ENCODE measurements around the gene EPHA1. TPM values are rescaled to one million over a fixed set of nuclear protein-coding genes. Genes with fewer than 3 reads are reported as not detected.

Gene EPHA1
- total and polyA plus RNA-seq, 2 of the 4 experiments (the other 2 are of a cell fraction) = 0.10 TPM; not detected in 1

GRCh38 chr7:143351060-143351459 lies 57.6 kb downstream of the EPHA1 start:
- Histone ChIP-seq H2AFZ (replicated peaks; ENCODE audit: low read length, poor library complexity) (no peak overlapping the region), H3K27me3 (ENCODE audit: control insufficient read depth, insufficient read depth, low read length) (peaks cover 40% of the 10 kb centered on the region), H3K14ac (replicated peaks; ENCODE audit: low read depth, low read length) (no peak overlapping the region), H3K79me1 (ENCODE audit: low read depth in 1 of 2, low read length in 2 of 2) (no peaks in the 10 kb centered on the region), H2BK5ac (ENCODE audit: low read depth, low read length, poor library complexity, severe bottlenecking) (no peak overlapping the region), H3K4me3 (ENCODE audit: insufficient read depth, low read depth, low read length) (no peak overlapping the region), H4K91ac (ENCODE audit: insufficient read depth, low read depth, low read length) (no peak overlapping the region), H2BK120ac (ENCODE audit: low read depth, low read length) (no peak overlapping the region), H3K9me3 (ENCODE audit: control insufficient read depth, insufficient read depth, low read length) (no peaks in the 10 kb centered on the region), H3K9me1 (ENCODE audit: insufficient read depth, low read length) (no peaks in the 10 kb centered on the region; the same call in 1 of the 2 replicates), H3K4ac (ENCODE audit: low read depth, low read length) (no peak overlapping the region), H3K23ac (ENCODE audit: low read depth, low read length) (no peak overlapping the region), H2AK5ac (ENCODE audit: low read depth, low read length) (no peak overlapping the region), H3K9ac (ENCODE audit: low read depth, low read length) (no peak overlapping the region), H2BK15ac (ENCODE audit: low read depth, low read length) (no peak overlapping the region), H4K8ac (ENCODE audit: low read depth in 2 of 2, low read length in 2 of 2) (no peak overlapping the region), H3K4me2 (ENCODE audit: low read depth, low read length) (no peak overlapping the region), H3K56ac (ENCODE audit: extremely low read depth, insufficient read depth, low read length) (no peak overlapping the region), H2BK20ac (ENCODE audit: low read depth, low read length) (no peak overlapping the region), H3K36me3 (ENCODE audit: control insufficient read depth, insufficient read depth, low read length) (no peaks in the 10 kb centered on the region), H3K4me1 (ENCODE audit: control insufficient read depth, insufficient read depth, low read length) (no peaks in the 10 kb centered on the region), H3K27ac (ENCODE audit: insufficient read depth, low read length) (no peak overlapping the region), H2AK9ac (replicated peaks; ENCODE audit: low read depth, low read length, poor library complexity) (no peak overlapping the region), H4K20me1 (ENCODE audit: insufficient read depth, low read length) (no peaks in the 10 kb centered on the region), H4K5ac (ENCODE audit: low read depth, low read length) (no peak overlapping the region), H3K18ac (ENCODE audit: low read depth, low read length) (no peak overlapping the region)
- CTCF ChIA-PET = no interaction called here
- no CpG with 5 or more reads among the region's 5 CpGs for WGBS, 2 experiments (ENCODE audit: extremely low coverage in 2 of 2, insufficient read length in 1 of 2)
- intact Hi-C loops (cut with micrococcal nuclease) (no loop called here), dilution Hi-C loops (cut with HindIII; ENCODE audit: low sequenced_read_pairs, unreplicated experiment) (no loop called here), in situ Hi-C loops (cut with MboI; ENCODE audit: low sequenced_read_pairs) (no loop called here)
- no peak for TF ChIP-seq MAFK (IDR thresholded peaks at IDR 0.05; ENCODE audit: low read depth, low read length)
- no peak; the same call in 1 of the 2 replicates for TF ChIP-seq USF2 (IDR thresholded peaks at IDR 0.05; ENCODE audit: low read depth, low read length)
- TF ChIP-seq SMC3 (IDR thresholded peaks at IDR 0.05; ENCODE audit: low read depth, low read length) = no peak
- no peak for TF ChIP-seq CEBPB (IDR thresholded peaks at IDR 0.05; ENCODE audit: low read depth, low read length)
- no peak for TF ChIP-seq CHD1 (IDR thresholded peaks at IDR 0.05; ENCODE audit: low read depth, low read length)
- no peak for TF ChIP-seq RFX5 (IDR thresholded peaks at IDR 0.05; ENCODE audit: low read depth, low read length)
- no peak for TF ChIP-seq ELK1 (IDR thresholded peaks at IDR 0.05; ENCODE audit: borderline replicate concordance, low read depth, low read length)
- TF ChIP-seq RCOR1 (IDR thresholded peaks at IDR 0.05; ENCODE audit: insufficient replicate concordance, low read length) = no peak
- no peak for TF ChIP-seq CTCF (conservative IDR thresholded peaks at IDR 0.05; ENCODE audit: low read depth, low read length)
- POLR2A ChIA-PET (ENCODE audit: unreplicated experiment) = no interaction called here
- no TSS peak for BruUV-seq (replicated peaks)
- ATAC-seq (ENCODE audit: low read depth) = no peak
- DNase-seq = no peak

Measured in IMR-90 (cell line).